HG03442 (cell line): ENCODE measurements around the gene BICDL1.

Experiments used
- ATAC-seq: cut with Tn5 transposase; IDR thresholded peaks from one replicate; pipeline ENCODE4 v1.9.1; 2021; ENCODE audit warnings: mild to moderate bottlenecking, moderate library complexity; ENCODE audit not compliant: unreplicated experiment

The BICDL1 gene

GRCh38 chr12:120098756-120099470, 109.9 kb downstream of the BICDL1 start:
- ATAC-seq, result no peak

DNA sequence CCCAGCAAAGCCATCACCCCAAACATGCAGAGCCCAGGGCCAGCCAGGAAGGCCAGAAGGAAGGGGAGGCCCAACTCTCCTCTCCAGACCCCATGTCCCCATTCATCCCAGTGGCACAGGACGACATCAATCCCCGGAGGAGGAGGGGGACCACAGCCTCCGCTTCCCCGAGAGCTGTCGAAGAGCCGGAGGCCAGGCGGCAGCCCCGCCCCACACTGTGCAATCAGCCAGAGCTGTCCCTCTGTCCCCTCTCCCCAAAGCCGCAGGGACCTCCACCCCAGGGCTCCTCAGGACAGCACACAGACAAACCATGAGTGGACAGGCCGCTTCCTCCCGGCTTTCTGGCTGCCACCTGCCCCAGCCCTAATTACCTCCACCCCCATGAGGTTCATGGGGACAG, 110.7 kb downstream of the BICDL1 start:
- no peak for ATAC-seq

DNA sequence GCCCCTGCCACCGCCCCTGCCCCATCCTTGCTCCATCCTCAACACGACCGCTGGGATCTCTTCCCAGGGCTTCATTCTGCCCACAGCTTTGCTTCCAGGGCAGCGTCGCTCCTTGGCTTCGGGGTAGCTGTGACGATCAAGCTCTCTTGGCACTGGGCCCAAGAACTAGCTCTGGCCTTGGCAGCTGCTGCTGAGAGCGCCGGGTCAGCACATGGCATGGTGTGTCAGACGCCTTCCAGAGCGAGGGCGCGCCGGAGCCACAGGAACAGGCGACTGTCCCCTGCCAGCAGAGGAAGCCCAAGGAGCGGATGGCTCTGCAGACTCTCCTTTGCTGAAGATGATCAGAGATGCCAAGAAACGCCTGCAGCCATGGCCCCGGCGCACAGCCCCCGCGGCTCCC, 111.6 kb downstream of the BICDL1 start:
- ATAC-seq, result no peak

DNA sequence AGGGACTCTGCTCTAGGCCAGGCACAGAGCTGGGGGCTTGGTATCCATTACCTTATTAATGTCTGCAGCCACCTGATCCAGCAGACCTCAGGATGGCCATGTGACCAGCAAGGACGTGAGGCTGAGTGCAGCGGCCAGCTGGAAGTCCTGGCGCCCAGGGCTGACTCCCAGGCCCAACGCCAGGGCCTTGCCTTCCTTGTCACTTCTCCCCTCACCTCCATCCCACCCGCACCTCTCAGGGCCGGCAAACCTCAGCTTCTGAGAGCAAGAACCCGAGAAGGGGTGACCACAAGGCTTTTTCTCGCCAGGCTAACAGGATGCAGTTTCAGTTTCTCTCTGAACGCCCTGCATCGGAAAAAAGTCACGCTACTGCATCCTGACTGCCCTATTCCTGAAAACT, 112.1 kb downstream of the BICDL1 start:
- ATAC-seq, result no peak

DNA sequence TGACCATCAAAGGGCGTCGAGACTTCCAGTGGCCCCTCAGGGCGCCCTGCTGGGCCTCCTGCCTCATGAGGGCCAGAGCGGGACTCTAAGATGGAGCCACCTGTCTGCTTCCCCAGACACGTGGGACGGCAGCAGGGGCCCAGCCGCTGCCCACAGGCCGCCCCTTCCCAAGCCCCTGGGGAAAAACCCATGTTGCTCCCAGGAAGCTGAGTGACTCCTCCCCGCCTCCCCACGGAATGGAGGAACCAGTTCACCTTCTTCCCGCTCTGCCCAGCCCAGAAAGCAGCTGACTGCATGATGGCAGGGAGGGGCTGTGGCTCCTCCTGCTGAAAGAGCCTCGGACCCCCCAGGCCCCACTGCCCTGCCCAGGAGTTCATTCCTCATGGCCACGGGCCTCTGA, 112.6 kb downstream of the BICDL1 start:
- no peak for ATAC-seq

DNA sequence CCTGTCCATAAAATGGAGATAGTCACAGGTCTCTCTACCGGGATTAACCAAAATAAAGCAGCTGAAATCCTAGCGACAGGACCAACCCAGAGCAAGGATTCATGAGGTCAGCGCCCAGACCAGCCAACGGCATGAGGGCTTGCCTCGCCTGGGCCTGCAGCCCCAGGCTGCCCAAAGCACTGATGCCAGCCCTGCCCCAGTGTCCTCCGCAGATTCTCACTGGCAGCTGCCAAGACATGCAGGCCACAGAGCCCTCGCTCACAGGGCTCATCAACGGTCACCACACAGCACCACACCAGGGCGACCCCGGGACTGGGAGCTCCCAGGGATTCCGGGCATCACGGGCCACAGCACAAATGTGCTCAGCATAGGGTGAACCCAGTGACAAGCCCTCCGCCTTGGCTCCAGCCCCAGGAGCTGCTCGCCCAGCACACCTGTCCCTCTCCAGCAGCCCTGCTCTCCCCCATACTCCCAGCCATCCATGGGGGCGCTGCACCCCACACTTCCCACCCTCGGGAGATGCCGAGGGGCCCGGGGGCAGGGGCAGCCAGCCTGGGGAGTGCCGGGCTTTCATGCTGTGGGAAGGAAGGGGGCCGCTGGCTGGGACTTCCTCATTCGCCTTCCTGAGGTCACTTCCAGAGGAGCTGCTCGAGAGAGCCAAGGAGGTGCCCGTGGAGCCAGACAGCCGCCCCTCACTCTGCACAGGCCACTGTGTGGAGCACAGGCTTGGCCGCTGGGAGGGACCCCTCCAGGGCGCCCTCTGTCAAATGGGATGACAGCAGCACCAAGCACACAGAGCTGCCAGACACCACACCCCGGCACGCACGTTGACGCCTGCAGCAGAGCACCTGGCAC, 113.4 kb downstream of the BICDL1 start:
- ATAC-seq, result no peak

DNA sequence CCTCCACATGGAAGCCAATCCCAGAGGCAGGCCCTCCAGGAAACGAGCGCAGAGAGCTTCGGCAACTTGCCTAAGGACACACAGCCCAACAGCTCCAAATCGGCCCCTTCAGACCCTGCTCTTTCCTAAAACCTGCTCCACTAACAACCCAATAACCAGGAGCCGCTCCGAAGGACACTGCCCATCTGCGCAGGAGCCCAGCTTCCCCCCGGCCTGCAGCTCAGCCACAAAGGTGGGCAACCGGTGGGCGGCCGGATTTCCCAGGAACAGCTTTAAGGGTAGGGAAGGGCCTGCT, 114.0 kb downstream of the BICDL1 start:
- no peak for ATAC-seq

- no peak for ATAC-seq
These were observed 114.3 kb downstream of the BICDL1 start for GRCh38 chr12:120103371-120103770.

- no peak for ATAC-seq
These were observed 117.1 kb downstream of the BICDL1 start for GRCh38 chr12:120106151-120106550.

DNA sequence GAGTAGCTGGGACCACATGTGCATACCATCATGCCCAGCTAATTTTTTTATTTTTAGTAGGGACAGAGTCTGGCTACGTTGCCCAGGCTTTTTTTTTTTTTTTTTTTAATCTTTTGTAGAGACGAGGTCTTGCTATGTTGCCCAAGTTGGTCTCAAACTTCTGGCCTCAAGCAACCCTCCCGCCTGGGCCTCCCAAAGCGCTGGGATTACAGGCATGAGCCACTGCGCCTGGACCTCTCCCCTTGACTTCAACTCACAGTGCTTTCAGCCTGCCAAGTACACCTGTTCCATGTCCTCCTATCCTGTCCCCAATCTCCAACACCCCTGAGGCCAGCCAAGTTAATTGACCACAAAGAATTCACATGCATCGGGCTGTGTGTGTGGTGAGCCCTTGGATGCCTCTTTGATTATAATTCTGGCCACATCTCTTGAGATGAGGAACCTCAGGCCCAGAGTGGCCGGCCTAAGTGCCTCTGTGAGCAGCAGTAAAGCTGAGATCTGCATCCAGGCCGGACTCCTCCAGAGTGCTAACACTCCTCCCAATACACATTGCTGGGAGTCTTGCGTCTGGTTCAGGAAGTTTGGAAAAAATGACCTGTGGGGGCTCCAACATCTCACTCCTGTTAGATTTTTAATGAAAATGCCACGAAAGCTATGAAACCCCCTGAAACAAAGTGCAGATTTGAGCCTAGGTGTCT, 120.7 kb downstream of the BICDL1 start:
- no peak for ATAC-seq

- ATAC-seq, result peak; percentile 69
These were observed 121.8 kb downstream of the BICDL1 start for GRCh38 chr12:120110550-120111501.

- ATAC-seq, result no peak
These were observed 126.0 kb downstream of the BICDL1 start for GRCh38 chr12:120115066-120115465.

DNA sequence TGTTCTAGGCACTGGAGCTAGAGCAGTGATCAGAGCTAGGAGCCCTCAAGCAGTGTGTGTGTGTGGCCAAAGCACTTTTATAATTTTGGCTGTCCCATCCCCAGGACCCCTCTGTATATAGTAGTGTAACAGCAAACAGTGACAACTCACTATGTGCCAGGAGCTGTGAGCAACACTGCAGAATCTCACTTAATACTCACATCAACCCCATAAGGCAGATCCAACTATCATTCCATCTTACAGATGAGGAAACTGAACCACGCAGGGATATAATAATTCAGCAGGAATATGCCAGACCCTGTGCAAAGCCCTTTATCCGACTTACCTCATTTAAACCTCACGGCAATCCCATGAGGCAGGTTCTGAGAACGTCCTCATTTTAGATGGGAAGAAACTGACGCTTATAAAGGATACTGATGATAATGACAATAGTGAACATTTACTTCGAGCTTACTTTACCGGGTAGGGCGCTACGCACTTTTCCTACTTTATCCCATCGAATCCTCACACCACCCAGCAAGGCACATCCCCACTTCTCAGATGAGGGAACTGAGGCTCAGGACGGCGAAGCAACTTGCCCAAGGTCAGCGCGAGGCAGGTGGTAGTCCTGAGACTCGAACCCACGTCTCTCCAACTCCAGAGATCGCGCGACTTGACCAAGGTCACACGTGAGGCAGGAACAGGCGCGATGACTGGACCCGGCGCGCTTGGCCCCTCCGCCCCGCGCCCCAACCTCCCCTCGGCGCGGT, 126.8 kb downstream of the BICDL1 start:
- no peak for ATAC-seq

GRCh38 chr12:120116441-120116791, 127.4 kb downstream of the BICDL1 start, which contains the start of gene RAB35:
TSS of gene RAB35 (minus strand) at chr12:120116753. CDS start at chr12:120116650, 103 bp downstream.
- no peak for ATAC-seq

DNA sequence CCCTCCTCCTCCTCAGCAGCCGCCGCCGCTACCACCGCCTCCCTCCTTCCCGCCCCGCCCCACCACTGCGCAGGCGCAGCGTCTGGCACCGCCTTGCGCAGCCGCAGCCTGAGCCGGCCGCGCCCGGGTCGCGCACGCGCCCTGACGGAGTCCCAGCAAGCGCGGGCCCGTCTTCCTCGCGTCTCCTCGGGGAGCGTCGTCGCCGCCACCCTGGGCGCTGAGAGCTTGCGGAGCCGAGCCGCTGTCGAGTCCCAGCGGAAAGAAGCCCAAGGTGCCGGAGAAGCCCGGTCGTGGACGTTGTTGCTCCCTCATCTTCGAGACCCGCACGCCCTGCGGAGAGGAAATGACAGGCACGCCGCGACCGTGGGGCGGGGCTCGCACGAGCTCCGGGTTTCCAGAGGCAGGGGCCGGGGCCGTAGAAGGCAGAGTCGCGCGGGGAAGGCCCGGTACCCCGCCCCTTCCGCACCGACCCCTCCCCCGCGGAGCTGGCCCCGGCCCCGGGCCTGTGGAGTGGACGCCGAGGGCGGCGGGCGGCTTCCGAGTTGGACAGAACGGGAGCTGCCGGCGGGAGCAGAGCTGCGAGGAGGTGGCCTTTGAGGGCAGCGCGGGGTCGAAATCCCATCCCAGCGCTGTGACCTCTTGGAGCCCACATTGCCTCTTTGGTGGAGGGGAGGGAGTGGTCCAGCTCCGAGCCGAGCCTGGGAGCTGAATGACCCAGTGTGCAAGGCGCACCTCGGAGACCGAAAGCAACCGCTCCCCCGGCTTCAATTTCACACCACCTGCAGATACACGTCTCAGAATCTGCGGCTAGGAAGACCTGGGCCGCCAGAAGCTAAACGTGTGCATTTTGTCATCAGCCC, 128.0 kb downstream of the BICDL1 start:
- ATAC-seq, result peak; percentile 44

DNA sequence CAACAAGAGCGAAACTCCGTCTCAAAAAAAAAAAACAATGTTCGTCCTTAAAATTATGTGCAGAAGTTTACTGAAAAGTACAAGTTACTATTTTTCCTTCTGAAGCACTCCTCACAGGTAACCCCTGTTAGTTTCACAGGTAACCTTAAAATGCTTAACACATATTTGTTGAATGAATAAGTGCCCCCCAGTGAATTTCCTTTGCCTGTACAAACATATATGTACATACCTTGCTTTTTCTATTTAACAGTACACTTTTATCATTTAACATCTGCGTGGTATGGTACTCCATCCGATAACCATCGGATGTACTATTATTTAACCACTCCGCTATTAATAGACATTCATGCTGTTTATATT, 128.9 kb downstream of the BICDL1 start:
- ATAC-seq, result no peak

DNA sequence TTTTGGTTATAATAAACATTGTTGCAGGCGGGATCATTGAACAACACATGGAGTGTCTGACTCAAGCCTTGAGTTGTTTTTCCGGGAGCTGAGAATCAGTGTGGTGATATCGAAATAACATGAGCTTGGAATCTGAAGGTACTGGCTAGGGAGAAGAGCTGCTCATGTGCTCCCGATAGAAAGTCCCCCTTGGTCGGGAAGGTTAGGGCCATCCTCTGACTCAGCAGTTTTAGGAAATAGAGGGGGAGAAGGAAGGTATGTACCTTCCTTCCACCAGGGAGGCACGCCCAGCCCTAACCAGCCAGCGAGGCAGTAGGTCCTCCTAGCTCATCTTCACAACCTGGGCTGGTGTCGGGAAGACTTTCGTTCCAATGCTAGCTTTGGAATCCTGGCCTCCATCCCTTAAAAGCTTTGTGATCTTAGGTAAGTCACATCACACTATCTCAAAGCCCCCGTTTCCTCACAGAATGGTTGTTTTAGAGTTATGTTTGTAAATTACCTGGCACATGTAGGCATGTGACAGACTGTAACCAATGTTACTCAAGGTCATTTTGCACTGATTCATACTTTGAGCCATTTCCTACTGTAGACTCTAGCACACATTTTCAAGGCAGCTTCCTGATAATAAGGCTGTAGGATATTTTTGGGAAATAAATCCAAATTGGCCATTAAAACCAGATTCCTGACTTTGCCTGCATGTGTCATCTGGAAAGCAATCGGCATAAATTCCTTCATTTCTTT, 129.5 kb downstream of the BICDL1 start:
- no peak for ATAC-seq

DNA sequence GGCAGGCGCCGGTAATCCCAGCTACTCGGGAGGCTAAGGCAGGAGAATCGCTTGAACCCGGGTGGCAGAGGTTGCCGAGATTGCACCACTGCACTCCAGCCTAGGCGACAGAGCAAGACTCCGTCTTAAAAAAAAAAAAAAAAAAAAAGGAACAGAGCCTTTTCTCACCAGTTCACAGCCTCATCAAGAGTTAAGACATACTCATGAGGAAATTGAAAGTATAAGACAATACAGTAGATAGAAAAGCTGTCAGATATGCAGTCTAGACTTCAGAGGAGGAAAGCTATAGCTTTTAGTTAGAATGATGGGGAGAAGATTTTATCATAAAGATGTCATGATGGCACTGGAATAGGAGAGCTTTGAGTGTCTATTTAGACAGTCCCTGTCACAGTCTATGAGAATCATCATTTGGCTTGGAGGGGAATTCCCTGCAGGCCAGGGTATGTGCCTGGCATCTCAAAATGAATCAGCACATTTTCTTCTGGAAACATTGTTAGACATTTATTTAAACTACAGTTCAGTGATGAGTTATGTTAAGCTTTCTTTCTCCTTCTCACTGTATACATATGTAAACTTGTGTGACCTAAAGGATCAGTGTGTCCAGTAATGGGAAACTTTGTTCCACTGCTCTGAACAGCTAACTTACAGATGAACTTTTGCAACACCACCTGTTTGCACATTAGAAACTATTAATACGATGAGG, 130.4 kb downstream of the BICDL1 start:
- ATAC-seq, result peak; percentile 25
